Ovary (tissue), 3 donors: ENCODE results near the gene C2orf92.

Experiments used
- CTCF ChIP-seq, 3 donors: fragments of 450-650 bp in 2 of 3; fragments of 200-600 bp in 1 of 3; IDR thresholded peaks; one replicate each; pipeline versions ENCODE4 v1.5.1 to v1.8.0; 2016 to 2022; ENCODE audit warnings: antibody characterized with exemption in 3 of 3, mild to moderate bottlenecking in 1 of 3
- EP300 ChIP-seq: sonication (generic); formaldehyde crosslinking; IDR thresholded peaks from one replicate; pipeline ENCODE4 v1.6.1; 2017; ENCODE audit warnings: antibody characterized with exemption
- POLR2A ChIP-seq: fragments of 450-650 bp; IDR thresholded peaks from one replicate; pipeline ENCODE4 v1.6.1; 2017; ENCODE audit warnings: antibody characterized with exemption, mild to moderate bottlenecking, moderate library complexity
- donor health status: DM: no; HTN: no; CAD: no.

DNA sequence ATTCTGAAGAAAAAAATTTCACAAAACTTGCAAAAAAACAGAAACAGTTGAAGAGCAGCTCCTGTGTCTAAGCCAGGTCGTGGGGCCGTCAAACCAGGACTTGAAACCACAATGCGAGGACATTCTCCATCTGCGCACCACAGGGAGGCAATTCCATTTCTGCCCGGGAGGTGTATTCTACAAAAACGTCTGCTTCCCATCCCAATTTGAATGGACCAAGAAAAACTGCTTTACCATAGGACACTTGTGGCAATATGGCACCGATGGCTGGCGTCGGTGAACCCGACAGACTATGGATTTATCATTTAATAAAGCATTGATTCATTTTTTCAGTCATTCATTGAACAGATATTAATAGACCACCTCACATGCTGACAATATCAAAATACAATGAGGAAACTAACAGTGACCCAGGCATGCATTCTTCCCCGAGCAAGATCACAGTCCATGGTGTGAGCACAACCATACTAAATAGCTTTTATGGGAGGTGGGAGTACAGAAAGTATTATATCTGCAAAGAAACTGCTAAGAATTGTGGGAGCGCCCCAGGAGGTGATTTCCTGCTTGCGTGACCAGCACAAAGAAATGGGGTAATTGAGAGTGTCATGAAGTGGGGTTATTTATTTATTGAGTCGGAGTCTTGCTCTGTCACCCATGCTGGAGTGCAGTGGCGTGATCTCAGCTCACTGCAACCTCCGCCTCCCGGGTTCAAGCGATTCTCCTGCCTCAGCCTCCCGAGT lies 33.4 kb downstream of the C2orf92 start:
- TF ChIP-seq POLR2A (no peak), CTCF (IDR thresholded peaks at IDR 0.05) (no peak), EP300 (no peak)
